AG10803 (cell line): Measurements from ENCODE around the gene EIF4A3.

Source experiments
- DNase-seq: peaks from one replicate; pipeline ENCODE4 v3.0.0; 2010; ENCODE audit warnings: low read depth
- H3K4me3 ChIP-seq: 2 replicates; pipeline ENCODE4 v1.5.1; 2011; ENCODE audit warnings: mild to moderate bottlenecking, low read length, control low read depth
- CTCF ChIP-seq: conservative IDR thresholded peaks from 2 replicates; pipeline ENCODE4 v1.5.1; 2011; ENCODE audit warnings: mild to moderate bottlenecking, low read length, control low read depth, inconsistent platforms

Gene EIF4A3

GRCh38 chr17:80118601-80119270, 28.2 kb downstream of the EIF4A3 start:
- no peak for DNase-seq
- no peak overlapping the region for H3K4me3 ChIP-seq
- TF ChIP-seq CTCF, result no peak

GRCh38 chr17:80117491-80118401, 29.2 kb downstream of the EIF4A3 start:
- DNase-seq, result no peak
- no peak for TF ChIP-seq CTCF

GRCh38 chr17:80116921-80117380, 30.0 kb downstream of the EIF4A3 start:
- no peak for DNase-seq
- TF ChIP-seq CTCF, result no peak

More at GRCh38 chr17:80117491-80118401, 29.2 kb downstream of the EIF4A3 start:
- H3K4me3 ChIP-seq, result no peak overlapping the region

GRCh38 chr17:80116276-80116920, 30.5 kb downstream of the EIF4A3 start:
- TF ChIP-seq CTCF, result no peak
- no peak for DNase-seq
- no peak overlapping the region for H3K4me3 ChIP-seq

More at GRCh38 chr17:80116921-80117380, 30.0 kb downstream of the EIF4A3 start:
- H3K4me3 ChIP-seq, result no peak overlapping the region

GRCh38 chr17:80115159-80115558, 31.8 kb downstream of the EIF4A3 start:
- DNase-seq, result no peak

GRCh38 chr17:80114758-80115157, 32.2 kb downstream of the EIF4A3 start:
- TF ChIP-seq CTCF, result no peak
- no peak overlapping the region for H3K4me3 ChIP-seq
- no peak for DNase-seq

More at GRCh38 chr17:80115159-80115558, 31.8 kb downstream of the EIF4A3 start:
- H3K4me3 ChIP-seq, result no peak overlapping the region
- TF ChIP-seq CTCF, result no peak
